Measurements from ENCODE around the gene PRIMPOL. TPM values are rescaled to one million over a fixed set of nuclear protein-coding genes. Genes with fewer than 3 reads are reported as not detected.
"Not testable (repeated sequence)": the region's sequence is repeated elsewhere in the genome, so short reads cannot be mapped to it uniquely, and the experiment has no call there.

The PRIMPOL gene
- total RNA-seq, 2 experiments from 2014 or later = 17.9 to 18.1 TPM

- H3K27me3 Mint-ChIP-seq (ENCODE audit: low read depth) = no peaks in the 10 kb centered on the region
- no peak for DNase-seq
- CTCF ChIA-PET = no interaction called here
- intact Hi-C loops (cut with micrococcal nuclease) = no loop called here
- peaks cover 9% of the 10 kb centered on the region for H3K4me1 Mint-ChIP-seq (ENCODE audit: low read depth)
- H3K4me3 Mint-ChIP-seq = no peak overlapping the region
- peaks cover 22% of the 10 kb centered on the region for H3K36me3 Mint-ChIP-seq (ENCODE audit: low read depth)
- H3K9me3 Mint-ChIP-seq = no peaks in the 10 kb centered on the region
- H3K27ac Mint-ChIP-seq = no peak overlapping the region
These were observed 6.6 kb downstream of the PRIMPOL start for GRCh38 chr4:184655889-184656869.

- CTCF ChIA-PET = interaction anchor here (0.6 kb wide), 1 partner anchor 27 kb away, joined by 3 read pairs; no protein-coding TSS in a partner anchor
- peaks cover 24% of the 10 kb centered on the region for H3K36me3 Mint-ChIP-seq (ENCODE audit: low read depth)
These were observed 7.6 kb downstream of the PRIMPOL start for GRCh38 chr4:184657144-184657543.

GRCh38 chr4:184657820-184658219, 8.3 kb downstream of the PRIMPOL start:
- DNase-seq; H3K27ac Mint-ChIP-seq; H3K4me1 Mint-ChIP-seq (ENCODE audit: low read depth); H3K9me3 Mint-ChIP-seq; H3K27me3 Mint-ChIP-seq (ENCODE audit: low read depth); H3K4me3 Mint-ChIP-seq; intact Hi-C loops (cut with micrococcal nuclease): not testable (repeated sequence)
- peaks cover 24% of the 10 kb centered on the region for H3K36me3 Mint-ChIP-seq (ENCODE audit: low read depth)
- CTCF ChIA-PET = interaction anchor here (0.6 kb wide), 1 partner anchor 27 kb away, joined by 3 read pairs; no protein-coding TSS in a partner anchor

More at GRCh38 chr4:184657144-184657543, 7.6 kb downstream of the PRIMPOL start:
- Mint-ChIP-seq H3K4me1 (ENCODE audit: low read depth) (peaks cover 3% of the 10 kb centered on the region), H3K4me3 (no peak overlapping the region), H3K27ac (no peak overlapping the region), H3K9me3 (no peaks in the 10 kb centered on the region), H3K27me3 (ENCODE audit: low read depth) (no peaks in the 10 kb centered on the region)
- no peak for DNase-seq
- intact Hi-C loops (cut with micrococcal nuclease) = no loop called here

- intact Hi-C loops (cut with micrococcal nuclease) = no loop called here
- CTCF ChIA-PET = no interaction called here
- Mint-ChIP-seq H3K36me3 (ENCODE audit: low read depth) (peaks cover 22% of the 10 kb centered on the region), H3K9me3 (no peaks in the 10 kb centered on the region), H3K27ac (no peak overlapping the region), H3K27me3 (ENCODE audit: low read depth) (no peaks in the 10 kb centered on the region), H3K4me1 (ENCODE audit: low read depth) (no peaks in the 10 kb centered on the region), H3K4me3 (no peak overlapping the region)
- DNase-seq = no peak
These were observed 11.4 kb downstream of the PRIMPOL start for GRCh38 chr4:184660978-184661377.

GRCh38 chr4:184662236-184662635, 12.7 kb downstream of the PRIMPOL start:
- H3K4me3 Mint-ChIP-seq = no peak overlapping the region
- H3K27ac Mint-ChIP-seq = no peak overlapping the region
- no peaks in the 10 kb centered on the region for H3K4me1 Mint-ChIP-seq (ENCODE audit: low read depth)
- CTCF ChIA-PET = interaction anchor here (0.6 to 0.8 kb wide), 3 partner anchors 100 to 591 kb away, joined by 3 read pairs; no protein-coding TSS in a partner anchor
- H3K27me3 Mint-ChIP-seq (ENCODE audit: low read depth) = no peaks in the 10 kb centered on the region
- intact Hi-C loops (cut with micrococcal nuclease) = no loop called here
- H3K36me3 Mint-ChIP-seq (ENCODE audit: low read depth) = peaks cover 19% of the 10 kb centered on the region
- no peaks in the 10 kb centered on the region for H3K9me3 Mint-ChIP-seq
- no peak for DNase-seq

GRCh38 chr4:184664445-184665210, 15.1 kb downstream of the PRIMPOL start:
- CTCF ChIA-PET = interaction anchor here (1.9 kb wide), 1 partner anchor 400 kb away, joined by 5 read pairs; no protein-coding TSS in a partner anchor
- H3K4me1 Mint-ChIP-seq (ENCODE audit: low read depth) = peaks cover 10% of the 10 kb centered on the region
- peaks cover 22% of the 10 kb centered on the region for H3K36me3 Mint-ChIP-seq (ENCODE audit: low read depth)
- no peak for DNase-seq
- no peaks in the 10 kb centered on the region for H3K27me3 Mint-ChIP-seq (ENCODE audit: low read depth)
- intact Hi-C loops (cut with micrococcal nuclease) = no loop called here
- H3K27ac Mint-ChIP-seq = no peak overlapping the region
- H3K4me3 Mint-ChIP-seq = no peak overlapping the region
- no peaks in the 10 kb centered on the region for H3K9me3 Mint-ChIP-seq

GRCh38 chr4:184666670-184667069, 17.1 kb downstream of the PRIMPOL start:
- peaks cover 10% of the 10 kb centered on the region for H3K4me1 Mint-ChIP-seq (ENCODE audit: low read depth)
- peaks cover 17% of the 10 kb centered on the region for H3K36me3 Mint-ChIP-seq (ENCODE audit: low read depth)
- no peak overlapping the region for H3K4me3 Mint-ChIP-seq
- no peaks in the 10 kb centered on the region for H3K27me3 Mint-ChIP-seq (ENCODE audit: low read depth)
- no peaks in the 10 kb centered on the region for H3K9me3 Mint-ChIP-seq
- CTCF ChIA-PET = no interaction called here
- DNase-seq = no peak
- intact Hi-C loops (cut with micrococcal nuclease) = no loop called here
- no peak overlapping the region for H3K27ac Mint-ChIP-seq

GRCh38 chr4:184668096-184668495, 18.6 kb downstream of the PRIMPOL start:
- CTCF ChIA-PET = no interaction called here
- Mint-ChIP-seq H3K4me3 (no peak overlapping the region), H3K9me3 (no peaks in the 10 kb centered on the region), H3K36me3 (ENCODE audit: low read depth) (peaks cover 26% of the 10 kb centered on the region), H3K27me3 (ENCODE audit: low read depth) (no peaks in the 10 kb centered on the region), H3K4me1 (ENCODE audit: low read depth) (peaks cover 10% of the 10 kb centered on the region), H3K27ac (no peak overlapping the region)
- intact Hi-C loops (cut with micrococcal nuclease) = no loop called here
- no peak for DNase-seq

- H3K27me3 Mint-ChIP-seq (ENCODE audit: low read depth) = no peaks in the 10 kb centered on the region
- CTCF ChIA-PET = no interaction called here
- H3K9me3 Mint-ChIP-seq = no peaks in the 10 kb centered on the region
- no peak overlapping the region for H3K4me3 Mint-ChIP-seq
- peaks cover 26% of the 10 kb centered on the region for H3K36me3 Mint-ChIP-seq (ENCODE audit: low read depth)
- H3K4me1 Mint-ChIP-seq (ENCODE audit: low read depth) = peaks cover 10% of the 10 kb centered on the region
- intact Hi-C loops (cut with micrococcal nuclease) = no loop called here
- H3K27ac Mint-ChIP-seq = no peak overlapping the region
- no peak for DNase-seq
These were observed 19.1 kb downstream of the PRIMPOL start for GRCh38 chr4:184668511-184669114.

GRCh38 chr4:184669251-184669650, 19.7 kb downstream of the PRIMPOL start:
- Mint-ChIP-seq H3K27me3 (ENCODE audit: low read depth) (no peaks in the 10 kb centered on the region), H3K4me1 (ENCODE audit: low read depth) (peaks cover 10% of the 10 kb centered on the region), H3K4me3 (no peak overlapping the region), H3K36me3 (ENCODE audit: low read depth) (peaks cover 27% of the 10 kb centered on the region), H3K27ac (no peak overlapping the region), H3K9me3 (no peaks in the 10 kb centered on the region)
- no peak for DNase-seq
- CTCF ChIA-PET = no interaction called here
- intact Hi-C loops (cut with micrococcal nuclease) = no loop called here

GRCh38 chr4:184671101-184671500, 21.6 kb downstream of the PRIMPOL start:
- Mint-ChIP-seq H3K4me3 (no peak overlapping the region), H3K4me1 (ENCODE audit: low read depth) (peaks cover 10% of the 10 kb centered on the region), H3K36me3 (ENCODE audit: low read depth) (peaks cover 23% of the 10 kb centered on the region), H3K27ac (no peak overlapping the region), H3K27me3 (ENCODE audit: low read depth) (no peaks in the 10 kb centered on the region), H3K9me3 (no peaks in the 10 kb centered on the region)
- CTCF ChIA-PET = no interaction called here
- intact Hi-C loops (cut with micrococcal nuclease) = no loop called here
- no peak for DNase-seq

GRCh38 chr4:184672741-184673140, 23.2 kb downstream of the PRIMPOL start:
- H3K4me3 Mint-ChIP-seq = no peak overlapping the region
- no peak overlapping the region for H3K27ac Mint-ChIP-seq
- peaks cover 22% of the 10 kb centered on the region for H3K36me3 Mint-ChIP-seq (ENCODE audit: low read depth)
- no peaks in the 10 kb centered on the region for H3K27me3 Mint-ChIP-seq (ENCODE audit: low read depth)
- CTCF ChIA-PET = no interaction called here
- no peaks in the 10 kb centered on the region for H3K9me3 Mint-ChIP-seq
- peaks cover 10% of the 10 kb centered on the region for H3K4me1 Mint-ChIP-seq (ENCODE audit: low read depth)
- no peak for DNase-seq
- intact Hi-C loops (cut with micrococcal nuclease) = no loop called here
